Smooth muscle cell (in vitro differentiated cells): ENCODE results near the gene AUH. TPM values are rescaled to one million over a fixed set of nuclear protein-coding genes. Genes with fewer than 3 reads are reported as not detected.

Experiments
- DNase-seq: peaks from one replicate; lab custom pipeline; 2025; ENCODE audit not compliant: unreplicated experiment; lab: John Stamatoyannopoulos, UW
- H2AFZ ChIP-seq: fragments of 200-600 bp; sonication (generic); 2 replicates; pipeline ENCODE4 v1.6.0; 2016; ENCODE audit warnings: antibody characterized with exemption, low read depth, mild to moderate bottlenecking
- H3F3A ChIP-seq: fragments of 200-600 bp; sonication (generic); 2 replicates; pipeline ENCODE4 v1.6.0; 2017; ENCODE audit warnings: antibody characterized with exemption, low read depth
- H3K27ac ChIP-seq: fragments of 200-600 bp; sonication (generic); 2 replicates; pipeline ENCODE4 v1.5.1; 2016; ENCODE audit warnings: low read depth, mild to moderate bottlenecking
- H3K27me3 ChIP-seq: fragments of 200-600 bp; sonication (generic); 2 replicates; pipeline ENCODE4 v1.6.1; 2016; ENCODE audit warnings: low read depth, mild to moderate bottlenecking
- H3K36me3 ChIP-seq: fragments of 200-600 bp; sonication (generic); 2 replicates; pipeline ENCODE4 v1.5.1; 2016; ENCODE audit warnings: low read depth
- H3K4me1 ChIP-seq: fragments of 200-600 bp; sonication (generic); 2 replicates; pipeline ENCODE4 v1.5.1; 2016; ENCODE audit warnings: low read depth
- H3K4me2 ChIP-seq: fragments of 200-600 bp; sonication (generic); 2 replicates; pipeline ENCODE4 v1.6.0; 2016; ENCODE audit warnings: mild to moderate bottlenecking
- H3K4me3 ChIP-seq: fragments of 200-600 bp; sonication (generic); 2 replicates; pipeline ENCODE4 v1.5.1; 2016; ENCODE audit warnings: mild to moderate bottlenecking
- H3K79me2 ChIP-seq: fragments of 200-600 bp; sonication (generic); 2 replicates; pipeline ENCODE4 v1.6.0; 2016; ENCODE audit warnings: low read depth, mild to moderate bottlenecking
- H3K9ac ChIP-seq: fragments of 200-600 bp; sonication (generic); 2 replicates; pipeline ENCODE4 v1.6.0; 2016; ENCODE audit warnings: low read depth
- H3K9me3 ChIP-seq: fragments of 200-600 bp; sonication (generic); replicated peaks from 2 replicates; pipeline ENCODE4 v1.5.1; 2016; ENCODE audit warnings: low read depth
- H4K20me1 ChIP-seq: fragments of 200-600 bp; sonication (generic); 2 replicates; pipeline ENCODE4 v1.6.0; 2016; ENCODE audit warnings: low read depth
- CTCF ChIP-seq: fragments of 200-600 bp; sonication (generic); IDR thresholded peaks from 2 replicates; pipeline ENCODE4 v1.5.1; 2017; ENCODE audit warnings: borderline replicate concordance, mild to moderate bottlenecking, antibody characterized with exemption; ENCODE audit not compliant: insufficient read depth, poor library complexity, severe bottlenecking
- WGBS: methylation state at CpG from one replicate; pipeline ENCODE4 v1.1.7; 2016; ENCODE audit warnings: low lambda C conversion rate; 5-methylcytosine and 5-hydroxymethylcytosine counted together
- polyA plus RNA-seq: library from polyadenylated mRNA; unstranded; fragments of >200 nt; fragmentation: Nextera tagmentation; extraction: Ambion mirVana; gene quantifications from 2 replicates; pipeline ENCODE4 v1.2.1, GENCODE V29; 2016
- total RNA-seq: library from RNA; depleted of rRNA; stranded (reverse); fragments of >200 nt; gene quantifications from 2 replicates; pipeline ENCODE4 v1.2.3, GENCODE V29; 2014

AUH gene
- total and polyA plus RNA-seq, 2 experiments from 2014 or later, result 8.7 TPM

GRCh38 chr9:91196103-91196950 is 165.4 kb downstream of the AUH start:
- no peaks in the 10 kb centered on the region for H3K9me3 ChIP-seq
- no peaks in the 10 kb centered on the region for H3K36me3 ChIP-seq
- no peak overlapping the region for H3K9ac ChIP-seq
- H3K27me3 ChIP-seq, result no peaks in the 10 kb centered on the region
- no peaks in the 10 kb centered on the region for H3K79me2 ChIP-seq
- 98% methylated on average over 8 of the region's 8 CpGs for WGBS
- DNase-seq, result no peak
- no peak overlapping the region for H3K4me2 ChIP-seq
- peak overlapping the region; percentile 56 for H3K27ac ChIP-seq
- H3F3A ChIP-seq, result peaks cover 15% of the 10 kb centered on the region
- H3K4me1 ChIP-seq, result peaks cover 18% of the 10 kb centered on the region
- H4K20me1 ChIP-seq, result no peaks in the 10 kb centered on the region
- no peak overlapping the region for H2AFZ ChIP-seq
- TF ChIP-seq CTCF, result no peak
- no peak overlapping the region for H3K4me3 ChIP-seq

- H3K36me3 ChIP-seq, result no peaks in the 10 kb centered on the region
- H3K4me1 ChIP-seq, result peaks cover 18% of the 10 kb centered on the region
- H3K9ac ChIP-seq, result no peak overlapping the region
- H3K27me3 ChIP-seq, result no peaks in the 10 kb centered on the region
- H3K27ac ChIP-seq, result no peak overlapping the region
- no peak overlapping the region for H2AFZ ChIP-seq
- no peaks in the 10 kb centered on the region for H3K9me3 ChIP-seq
- peaks cover 15% of the 10 kb centered on the region for H3F3A ChIP-seq
- H4K20me1 ChIP-seq, result no peaks in the 10 kb centered on the region
- no peak overlapping the region for H3K4me3 ChIP-seq
- H3K79me2 ChIP-seq, result no peaks in the 10 kb centered on the region
- WGBS, result 87% methylated on average over 5 of the region's 5 CpGs
- DNase-seq, result no peak
- no peak for TF ChIP-seq CTCF
- H3K4me2 ChIP-seq, result no peak overlapping the region
These were observed 166.2 kb downstream of the AUH start for GRCh38 chr9:91195372-91196012.

- TF ChIP-seq CTCF, result no peak
- Histone ChIP-seq H2AFZ (peak overlapping the region; percentile 73), H3K4me3 (peak overlapping the region; percentile 62), H4K20me1 (no peaks in the 10 kb centered on the region), H3K27me3 (no peaks in the 10 kb centered on the region), H3K36me3 (no peaks in the 10 kb centered on the region), H3K79me2 (no peaks in the 10 kb centered on the region), H3F3A (peaks cover 15% of the 10 kb centered on the region), H3K9me3 (no peaks in the 10 kb centered on the region), H3K4me2 (peak overlapping the region; percentile 99), H3K9ac (peak overlapping the region; percentile 99), H3K27ac (peak overlapping the region; percentile 100), H3K4me1 (peaks cover 18% of the 10 kb centered on the region)
- WGBS, result 11% methylated on average over 52 of the region's 52 CpGs
- peak; percentile 49 for DNase-seq
These were observed 167.9 kb downstream of the AUH start for GRCh38 chr9:91193658-91194391.
